B cell (primary cell): ENCODE data around the gene BHLHE23.

Experiments used
- EZH2 ChIP-seq: IDR thresholded peaks from 2 replicates; pipeline ENCODE4 v1.6.1; 2012; ENCODE audit warnings: borderline replicate concordance, low read depth, mild to moderate bottlenecking, moderate library complexity, low read length; ENCODE audit not compliant: insufficient read depth, poor library complexity, severe bottlenecking
- TF ChIP-seq, protein P1 (sequence below): fragments of 200-600 bp; IDR thresholded peaks from one replicate; pipeline ENCODE4 v1.8.0; 2022; ENCODE audit warnings: antibody characterized with exemption, mild to moderate bottlenecking

DNA sequence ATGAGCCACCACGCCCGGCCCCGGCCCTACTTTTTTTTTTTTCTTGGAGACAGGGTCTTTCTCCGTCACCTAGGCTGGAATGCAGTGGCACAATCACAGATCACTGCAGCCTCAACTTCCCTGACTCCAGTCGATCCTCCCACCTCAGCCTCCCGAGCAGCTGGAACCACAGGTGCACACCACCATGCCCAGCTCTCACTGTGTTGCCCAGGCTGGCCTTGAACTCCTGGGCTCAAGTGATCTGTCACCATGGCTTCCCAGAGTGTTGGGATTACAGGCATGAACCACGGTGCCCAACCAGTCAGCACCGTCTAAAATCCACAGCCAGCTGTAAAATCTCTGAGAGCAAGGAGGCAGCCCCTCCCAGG is 36.8 kb downstream of the BHLHE23 start:
- TF ChIP-seq, protein P1, sequence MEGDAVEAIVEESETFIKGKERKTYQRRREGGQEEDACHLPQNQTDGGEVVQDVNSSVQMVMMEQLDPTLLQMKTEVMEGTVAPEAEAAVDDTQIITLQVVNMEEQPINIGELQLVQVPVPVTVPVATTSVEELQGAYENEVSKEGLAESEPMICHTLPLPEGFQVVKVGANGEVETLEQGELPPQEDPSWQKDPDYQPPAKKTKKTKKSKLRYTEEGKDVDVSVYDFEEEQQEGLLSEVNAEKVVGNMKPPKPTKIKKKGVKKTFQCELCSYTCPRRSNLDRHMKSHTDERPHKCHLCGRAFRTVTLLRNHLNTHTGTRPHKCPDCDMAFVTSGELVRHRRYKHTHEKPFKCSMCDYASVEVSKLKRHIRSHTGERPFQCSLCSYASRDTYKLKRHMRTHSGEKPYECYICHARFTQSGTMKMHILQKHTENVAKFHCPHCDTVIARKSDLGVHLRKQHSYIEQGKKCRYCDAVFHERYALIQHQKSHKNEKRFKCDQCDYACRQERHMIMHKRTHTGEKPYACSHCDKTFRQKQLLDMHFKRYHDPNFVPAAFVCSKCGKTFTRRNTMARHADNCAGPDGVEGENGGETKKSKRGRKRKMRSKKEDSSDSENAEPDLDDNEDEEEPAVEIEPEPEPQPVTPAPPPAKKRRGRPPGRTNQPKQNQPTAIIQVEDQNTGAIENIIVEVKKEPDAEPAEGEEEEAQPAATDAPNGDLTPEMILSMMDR: no peak
- no peak for TF ChIP-seq EZH2
